BE2C (cell line): Measurements from ENCODE around the gene DCLRE1C.

Source experiments
- DNase-seq: peaks from one replicate; pipeline ENCODE4 v3.0.0-alpha.2; 2020
- H3K27me3 ChIP-seq: fragments of 250-450 bp; sonication (Bioruptor Pico); 2 replicates; pipeline ENCODE4 v1.5.1; 2020; ENCODE audit warnings: mild to moderate bottlenecking
- H3K36me3 ChIP-seq: fragments of 250-450 bp; sonication (Bioruptor Pico); 2 replicates; pipeline ENCODE4 v1.5.1; 2020; ENCODE audit warnings: mild to moderate bottlenecking
- H3K4me1 ChIP-seq: fragments of 250-450 bp; sonication (Bioruptor Pico); 2 replicates; pipeline ENCODE4 v1.5.1; 2020
- H3K4me3 ChIP-seq: 2 replicates; pipeline ENCODE4 v1.5.1; 2011; ENCODE audit warnings: low read depth, low read length
- H3K9me3 ChIP-seq: fragments of 250-450 bp; sonication (Bioruptor Pico); 2 replicates; pipeline ENCODE4 v1.5.1; 2020
- CTCF ChIP-seq: IDR thresholded peaks from 2 replicates; pipeline ENCODE4 v1.5.1; 2012; ENCODE audit warnings: mild to moderate bottlenecking, low read depth, low read length

Gene DCLRE1C

GRCh38 chr10:14884082-14884481, 69.8 kb downstream of the DCLRE1C start:
- TF ChIP-seq CTCF = no peak
- H3K9me3 ChIP-seq = no peaks in the 10 kb centered on the region
- no peak for DNase-seq
- no peaks in the 10 kb centered on the region for H3K4me1 ChIP-seq
- H3K36me3 ChIP-seq = peaks cover 29% of the 10 kb centered on the region
- no peaks in the 10 kb centered on the region for H3K27me3 ChIP-seq
- no peak overlapping the region for H3K4me3 ChIP-seq

GRCh38 chr10:14880229-14880628, 73.7 kb downstream of the DCLRE1C start:
- peak overlapping the region; percentile 95 for H3K4me3 ChIP-seq
- H3K36me3 ChIP-seq = peaks cover 12% of the 10 kb centered on the region
- DNase-seq = no peak
- H3K9me3 ChIP-seq = no peaks in the 10 kb centered on the region
- no peak for TF ChIP-seq CTCF
- no peaks in the 10 kb centered on the region; the same call in 1 of the 2 replicates for H3K4me1 ChIP-seq
- H3K27me3 ChIP-seq = no peaks in the 10 kb centered on the region

GRCh38 chr10:14879928-14880193, 74.0 kb downstream of the DCLRE1C start:
- Histone ChIP-seq H3K9me3 (no peaks in the 10 kb centered on the region), H3K27me3 (no peaks in the 10 kb centered on the region), H3K4me3 (peak overlapping the region; percentile 95), H3K36me3 (peaks cover 8% of the 10 kb centered on the region), H3K4me1 (no peaks in the 10 kb centered on the region; the same call in 1 of the 2 replicates)
- DNase-seq = no peak
- TF ChIP-seq CTCF = no peak

GRCh38 chr10:14879124-14879927, 74.6 kb downstream of the DCLRE1C start:
- H3K36me3 ChIP-seq = peaks cover 4% of the 10 kb centered on the region
- no peak for TF ChIP-seq CTCF
- no peaks in the 10 kb centered on the region for H3K27me3 ChIP-seq

DNA sequence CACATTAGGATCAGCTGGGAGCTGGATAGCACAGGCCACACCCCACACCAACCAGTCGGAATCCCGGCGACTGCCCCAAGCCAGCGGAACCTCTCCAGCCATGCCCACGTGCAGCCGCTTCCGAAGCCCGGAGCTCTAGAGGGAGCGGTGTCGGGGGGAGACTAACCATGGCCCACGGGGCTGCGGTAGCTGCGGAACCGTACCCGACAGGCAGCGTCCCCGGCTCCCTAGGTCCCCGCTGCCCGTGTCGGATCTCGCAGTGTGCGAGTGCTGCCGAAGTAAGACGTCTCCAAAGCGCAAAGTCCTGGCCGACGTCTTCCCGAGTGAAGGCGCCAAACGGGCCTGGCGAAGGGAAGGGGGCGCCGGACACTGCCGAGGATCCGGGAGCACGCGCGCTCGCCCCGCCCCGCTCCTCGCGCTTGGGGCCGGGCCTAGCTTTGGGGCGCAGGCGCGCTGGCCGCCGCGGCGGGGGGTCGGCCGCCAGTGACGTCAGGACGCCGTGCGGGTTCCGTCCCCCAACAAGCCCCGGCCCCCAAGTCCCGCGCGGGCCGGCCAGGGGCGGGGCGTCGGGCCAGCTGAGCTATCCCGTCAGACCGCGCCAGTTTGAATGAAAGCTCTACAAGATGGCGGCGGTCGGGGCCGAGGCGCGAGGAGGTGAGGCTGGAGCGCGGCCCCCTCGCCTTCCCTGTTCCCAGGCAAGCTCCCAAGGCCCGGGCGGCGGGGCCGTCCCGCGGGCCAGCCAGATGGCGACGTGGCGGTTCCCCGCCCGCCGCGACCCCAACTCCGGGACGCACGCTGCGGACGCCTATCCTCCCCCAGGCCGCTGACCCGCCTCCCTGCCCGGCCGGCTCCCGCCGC, 75.4 kb downstream of the DCLRE1C start, which contains the start of gene SUV39H2:
Gene SUV39H2 (plus strand): TSS at position 601 of the 858 bp plus-strand sequence. CDS start 23 bp downstream, at position 624.
- no peaks in the 10 kb centered on the region; the same call in 1 of the 2 replicates for H3K36me3 ChIP-seq
- DNase-seq = peak; percentile 95
- peak within 1 kb of the TSS; percentile 95 for H3K4me3 ChIP-seq
- no peaks in the 10 kb centered on the region for H3K9me3 ChIP-seq
- no peak for TF ChIP-seq CTCF
- peaks cover 1% of the 10 kb centered on the region for H3K4me1 ChIP-seq
- H3K27me3 ChIP-seq = no peaks in the 10 kb centered on the region

More at GRCh38 chr10:14879124-14879927, 74.6 kb downstream of the DCLRE1C start:
- Histone ChIP-seq H3K4me3 (peak overlapping the region; percentile 95), H3K4me1 (no peaks in the 10 kb centered on the region; the same call in 1 of the 2 replicates), H3K9me3 (no peaks in the 10 kb centered on the region)
- peak; percentile 29 for DNase-seq
